IMR-90 (cell line): ENCODE data around the gene WNT6. TPM values are rescaled to one million over a fixed set of nuclear protein-coding genes. Genes with fewer than 3 reads are reported as not detected.

ENCODE experiments used
- ATAC-seq: fragments of 200-7000 bp; cut with Tn5 transposase; 2 replicates; pipeline ENCODE4 v1.9.1; 2020; ENCODE audit warnings: low read depth, mild to moderate bottlenecking, moderate library complexity
- BruUV-seq: library from RNA; stranded (reverse); fragments of 400-500 nt; replicated peaks from 2 replicates; lab custom pipeline; 2021; lab: Mats Ljungman, UMichigan
- CTCF ChIA-PET: fragments of 300-600 bp; formaldehyde crosslinking; extraction: SDS; loops from one replicate; lab custom pipeline; 2021; ENCODE audit warnings: antibody characterized with exemption; lab: Yijun Ruan, JAX
- POLR2A ChIA-PET: fragments of 300-600 bp; sonication (Branson Sonifier 250); formaldehyde crosslinking; loops from one replicate; lab custom pipeline; 2022; ENCODE audit warnings: antibody characterized with exemption; ENCODE audit not compliant: unreplicated experiment; lab: Charles Lee
- DNase-seq: peaks from one replicate; pipeline ENCODE4 v3.0.0; 2013
- H2AFZ ChIP-seq: replicated peaks from 2 replicates; pipeline ENCODE3; 2013; ENCODE audit warnings: low read length, mild to moderate bottlenecking; ENCODE audit not compliant: poor library complexity
- H2AK5ac ChIP-seq: 2 replicates; pipeline ENCODE4 v1.6.1; 2013; ENCODE audit warnings: low read depth, low read length, inconsistent platforms
- H2AK9ac ChIP-seq: replicated peaks from 2 replicates; pipeline ENCODE3; 2013; ENCODE audit warnings: mild to moderate bottlenecking, low read depth, low read length, moderate library complexity; ENCODE audit not compliant: poor library complexity
- H2BK120ac ChIP-seq: 2 replicates; pipeline ENCODE4 v1.6.1; 2013; ENCODE audit warnings: low read depth, low read length, inconsistent platforms
- H2BK15ac ChIP-seq: 3 replicates; pipeline ENCODE4 v1.6.1; 2013; ENCODE audit warnings: low read depth, low read length, inconsistent platforms
- H2BK20ac ChIP-seq: 2 replicates; pipeline ENCODE4 v1.6.1; 2013; ENCODE audit warnings: low read depth, mild to moderate bottlenecking, inconsistent platforms, low read length, moderate library complexity
- H2BK5ac ChIP-seq: 2 replicates; pipeline ENCODE4 v1.6.1; 2013; ENCODE audit warnings: mild to moderate bottlenecking, low read depth, low read length, inconsistent platforms; ENCODE audit not compliant: poor library complexity, severe bottlenecking
- H3K14ac ChIP-seq: replicated peaks from 2 replicates; pipeline ENCODE4 v1.6.1; 2013; ENCODE audit warnings: low read depth, low read length, inconsistent platforms
- H3K18ac ChIP-seq: 2 replicates; pipeline ENCODE4 v1.6.1; 2013; ENCODE audit warnings: low read depth, low read length, control low read depth
- H3K23ac ChIP-seq: 2 replicates; pipeline ENCODE4 v1.6.1; 2013; ENCODE audit warnings: low read depth, low read length, inconsistent platforms
- H3K27ac ChIP-seq: 2 replicates; pipeline ENCODE4 v1.5.1; 2013; ENCODE audit warnings: mild to moderate bottlenecking, control low read depth, low read length; ENCODE audit not compliant: insufficient read depth
- H3K27me3 ChIP-seq: 2 replicates; pipeline ENCODE4 v1.6.1; 2013; ENCODE audit warnings: low read length; ENCODE audit not compliant: control insufficient read depth, insufficient read depth
- H3K36me3 ChIP-seq: 2 replicates; pipeline ENCODE4 v1.6.1; 2013; ENCODE audit warnings: low read length, mixed read lengths; ENCODE audit not compliant: control insufficient read depth, insufficient read depth
- H3K4ac ChIP-seq: 2 replicates; pipeline ENCODE4 v1.6.1; 2013; ENCODE audit warnings: low read depth, low read length, inconsistent platforms
- H3K4me1 ChIP-seq: 2 replicates; pipeline ENCODE4 v1.6.1; 2013; ENCODE audit warnings: low read length, mixed read lengths; ENCODE audit not compliant: control insufficient read depth, insufficient read depth
- H3K4me2 ChIP-seq: 2 replicates; pipeline ENCODE4 v1.6.1; 2013; ENCODE audit warnings: low read depth, mild to moderate bottlenecking, control low read depth, low read length, moderate library complexity
- H3K4me3 ChIP-seq: 2 replicates; pipeline ENCODE4 v1.5.1; 2013; ENCODE audit warnings: low read depth, mild to moderate bottlenecking, control low read depth, low read length, moderate library complexity; ENCODE audit not compliant: insufficient read depth
- H3K56ac ChIP-seq: 2 replicates; pipeline ENCODE4 v1.6.1; 2013; ENCODE audit warnings: low read length, inconsistent platforms; ENCODE audit not compliant: insufficient read depth; ENCODE audit errors: extremely low read depth
- H3K79me1 ChIP-seq, 2 experiments: 2 replicates each; pipeline ENCODE4 v1.6.1; 2013; ENCODE audit warnings: low read length in 2 of 2, inconsistent platforms in 1 of 2, low read depth in 1 of 2
- H3K9ac ChIP-seq: 2 replicates; pipeline ENCODE4 v1.6.1; 2013; ENCODE audit warnings: low read depth, low read length, control low read depth
- H3K9me1 ChIP-seq: 2 replicates; pipeline ENCODE4 v1.6.1; 2013; ENCODE audit warnings: low read length, inconsistent platforms; ENCODE audit not compliant: insufficient read depth
- H3K9me3 ChIP-seq: 2 replicates; pipeline ENCODE4 v1.6.1; 2013; ENCODE audit warnings: low read length; ENCODE audit not compliant: control insufficient read depth, insufficient read depth
- H4K20me1 ChIP-seq: 2 replicates; pipeline ENCODE4 v1.6.1; 2013; ENCODE audit warnings: low read length, inconsistent platforms; ENCODE audit not compliant: insufficient read depth
- H4K5ac ChIP-seq: 2 replicates; pipeline ENCODE4 v1.6.1; 2013; ENCODE audit warnings: mild to moderate bottlenecking, low read depth, low read length, control low read depth
- H4K8ac ChIP-seq, 2 experiments: 2 replicates each; pipeline ENCODE4 v1.6.1; 2013; ENCODE audit warnings: low read depth in 2 of 2, low read length in 2 of 2, control low read depth in 1 of 2, inconsistent platforms in 1 of 2
- H4K91ac ChIP-seq: 2 replicates; pipeline ENCODE4 v1.6.1; 2013; ENCODE audit warnings: low read depth, low read length, inconsistent platforms; ENCODE audit not compliant: insufficient read depth
- BHLHE40 ChIP-seq: fragments of 150-350 bp; IDR thresholded peaks from 2 replicates; pipeline ENCODE4 v1.6.1; 2016; ENCODE audit warnings: mild to moderate bottlenecking, low read depth, low read length
- CEBPB ChIP-seq: IDR thresholded peaks from 2 replicates; pipeline ENCODE4 v1.6.1; 2012; ENCODE audit warnings: low read depth, low read length, improper control_type of control experiment
- CHD1 ChIP-seq: IDR thresholded peaks from 2 replicates; pipeline ENCODE4 v1.6.1; 2012; ENCODE audit warnings: low read depth, low read length, improper control_type of control experiment
- CTCF ChIP-seq: conservative IDR thresholded peaks from 2 replicates; pipeline ENCODE4 v1.5.1; 2012; ENCODE audit warnings: mild to moderate bottlenecking, low read depth, low read length, improper control_type of control experiment
- FOS ChIP-seq: fragments of 150-350 bp; IDR thresholded peaks from 2 replicates; pipeline ENCODE4 v1.6.1; 2016; ENCODE audit warnings: low read depth, low read length
- MAFK ChIP-seq: IDR thresholded peaks from 2 replicates; pipeline ENCODE4 v1.6.1; 2012; ENCODE audit warnings: low read depth, low read length, improper control_type of control experiment
- MAZ ChIP-seq: IDR thresholded peaks from 2 replicates; pipeline ENCODE4 v1.6.1; 2012; ENCODE audit warnings: low read depth, mild to moderate bottlenecking, low read length, improper control_type of control experiment, moderate library complexity, borderline replicate concordance
- MXI1 ChIP-seq: IDR thresholded peaks from 2 replicates; pipeline ENCODE4 v1.6.1; 2012; ENCODE audit warnings: low read depth, mild to moderate bottlenecking, low read length, moderate library complexity, borderline replicate concordance
- NFE2L2 ChIP-seq: fragments of 150-350 bp; IDR thresholded peaks from 2 replicates; pipeline ENCODE4 v1.6.1; 2016; ENCODE audit warnings: low read depth, mild to moderate bottlenecking, low read length
- POLR2A ChIP-seq: IDR thresholded peaks from 2 replicates; pipeline ENCODE4 v1.6.1; 2012; ENCODE audit warnings: mild to moderate bottlenecking, low read depth, low read length
- RAD21 ChIP-seq: IDR thresholded peaks from 2 replicates; pipeline ENCODE4 v1.6.1; 2012; ENCODE audit warnings: low read length, improper control_type of control experiment
- RCOR1 ChIP-seq: IDR thresholded peaks from 2 replicates; pipeline ENCODE4 v1.6.1; 2012; ENCODE audit warnings: mild to moderate bottlenecking, low read length, improper control_type of control experiment; ENCODE audit not compliant: insufficient replicate concordance
- RFX5 ChIP-seq: IDR thresholded peaks from 2 replicates; pipeline ENCODE4 v1.8.0; 2012; ENCODE audit warnings: low read depth, mild to moderate bottlenecking, low read length, moderate library complexity
- SMC3 ChIP-seq: fragments of 150-350 bp; IDR thresholded peaks from 2 replicates; pipeline ENCODE4 v1.6.1; 2016; ENCODE audit warnings: low read depth, mild to moderate bottlenecking, antibody characterized with exemption, low read length, moderate library complexity
- USF2 ChIP-seq: fragments of 150-350 bp; IDR thresholded peaks from 2 replicates; pipeline ENCODE4 v1.6.1; 2017; ENCODE audit warnings: mild to moderate bottlenecking, antibody characterized with exemption, low read length, low read depth
- WGBS, 2 experiments: methylation state at CpG; one replicate each; pipeline versions ENCODE4 v1.1.5 to v1.1.7; 2013; ENCODE audit warnings: missing lambda C conversion rate in 2 of 2; ENCODE audit not compliant: insufficient read length in 1 of 2; ENCODE audit errors: extremely low coverage in 2 of 2; 5-methylcytosine and 5-hydroxymethylcytosine counted together
- dilution Hi-C: fragments of 300-500 bp; cut with HindIII; formaldehyde crosslinking; loops from one replicate; pipeline ENCODE4 v1.14.3; 2018; ENCODE audit warnings: low sequenced_read_pairs; ENCODE audit not compliant: unreplicated experiment
- in situ Hi-C: fragments of 300-500 bp; cut with MboI; formaldehyde crosslinking; loops from 3 replicates; pipeline ENCODE4 v1.14.3; 2019; ENCODE audit warnings: low sequenced_read_pairs, inconsistent platforms, mixed read lengths
- intact Hi-C: fragments of 100-400 bp; cut with micrococcal nuclease; formaldehyde crosslinking; loops from 2 replicates; pipeline ENCODE4 v1.10.0; 2022
- polyA plus RNA-seq, 3 experiments: library from polyadenylated mRNA; depleted of rRNA; stranded (reverse); fragments of >200 nt; gene quantifications; 2 replicates each; pipeline ENCODE4 v1.2.3, GENCODE V29; 2012; ENCODE audit warnings: low replicate concordance in 1 of 3
- total RNA-seq: library from RNA; depleted of rRNA; stranded (reverse); fragments of >200 nt; gene quantifications from 2 replicates; pipeline ENCODE4 v1.2.3, GENCODE V29; 2012
- TF ChIP-seq, protein P1 (sequence below): fragments of 150-350 bp; IDR thresholded peaks from 2 replicates; pipeline ENCODE4 v1.6.1; 2016; ENCODE audit warnings: low read depth, mild to moderate bottlenecking, low read length, moderate library complexity, borderline replicate concordance

WNT6 gene
- total and polyA plus RNA-seq, 2 of the 4 experiments (the other 2 are of a cell fraction): not detected

DNA sequence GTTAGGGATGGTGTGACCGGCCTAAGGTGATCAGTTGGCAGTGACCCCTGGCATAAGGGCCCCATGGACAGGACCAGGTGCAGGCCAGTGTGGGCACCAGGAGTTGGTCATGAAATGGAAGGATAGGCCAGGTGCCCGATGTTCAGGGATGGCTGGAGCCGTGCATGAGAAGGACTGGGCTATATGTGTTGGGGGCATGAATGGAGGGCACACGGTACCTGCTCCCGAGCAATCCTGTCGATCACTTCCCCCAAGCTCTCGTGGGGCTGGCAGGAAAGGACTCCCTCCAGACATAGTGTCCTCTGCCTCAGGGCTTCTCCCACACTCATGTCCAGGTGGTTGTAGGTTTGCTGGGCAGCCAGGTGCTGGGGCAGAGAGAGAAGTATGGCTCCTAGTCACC lies 35.6 kb upstream of the WNT6 start:
- CTCF ChIA-PET: no interaction called here
- H3K4me3 ChIP-seq: no peak overlapping the region
- no peak overlapping the region for H2BK120ac ChIP-seq
- H3K9me3 ChIP-seq: no peaks in the 10 kb centered on the region
- H3K79me1 ChIP-seq: no peaks in the 10 kb centered on the region
- no peak overlapping the region for H2BK5ac ChIP-seq
- H2AFZ ChIP-seq: no peak overlapping the region
- H3K4me2 ChIP-seq: no peak overlapping the region
- H3K18ac ChIP-seq: no peak overlapping the region
- no peaks in the 10 kb centered on the region for H3K9me1 ChIP-seq
- in situ Hi-C loops: no loop called here
- DNase-seq: no peak
- no peak overlapping the region for H3K14ac ChIP-seq
- intact Hi-C loops: no loop called here
- 100% methylated on average over 1 of the region's 7 CpGs; no CpG with 5 or more reads in 1 of the 2 experiments for WGBS, 2 experiments
- POLR2A ChIA-PET: no interaction called here
- no peak overlapping the region for H2AK5ac ChIP-seq
- TF ChIP-seq USF2 (no peak), SMC3 (no peak), MAFK (no peak), CEBPB (no peak), FOS (no peak), MXI1 (no peak), BHLHE40 (no peak), RFX5 (no peak), RCOR1 (no peak), CTCF (no peak), MAZ (no peak), NFE2L2 (no peak), POLR2A (no peak), CHD1 (no peak), RAD21 (no peak)
- TF ChIP-seq, protein P1, sequence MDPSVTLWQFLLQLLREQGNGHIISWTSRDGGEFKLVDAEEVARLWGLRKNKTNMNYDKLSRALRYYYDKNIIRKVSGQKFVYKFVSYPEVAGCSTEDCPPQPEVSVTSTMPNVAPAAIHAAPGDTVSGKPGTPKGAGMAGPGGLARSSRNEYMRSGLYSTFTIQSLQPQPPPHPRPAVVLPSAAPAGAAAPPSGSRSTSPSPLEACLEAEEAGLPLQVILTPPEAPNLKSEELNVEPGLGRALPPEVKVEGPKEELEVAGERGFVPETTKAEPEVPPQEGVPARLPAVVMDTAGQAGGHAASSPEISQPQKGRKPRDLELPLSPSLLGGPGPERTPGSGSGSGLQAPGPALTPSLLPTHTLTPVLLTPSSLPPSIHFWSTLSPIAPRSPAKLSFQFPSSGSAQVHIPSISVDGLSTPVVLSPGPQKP: no peak
- no peak overlapping the region for H3K27ac ChIP-seq
- no peak overlapping the region for H4K8ac ChIP-seq
- H2BK15ac ChIP-seq: no peak overlapping the region
- H4K91ac ChIP-seq: no peak overlapping the region
- no peak overlapping the region for H4K5ac ChIP-seq
- no peak overlapping the region for H3K56ac ChIP-seq
- no peak overlapping the region for H3K4ac ChIP-seq
- no peak for ATAC-seq
- no peak overlapping the region for H2BK20ac ChIP-seq
- H3K4me1 ChIP-seq: peaks cover 2% of the 10 kb centered on the region; the same call in 1 of the 2 replicates
- H3K27me3 ChIP-seq: peaks cover 25% of the 10 kb centered on the region
- no TSS peak for BruUV-seq
- H3K23ac ChIP-seq: no peak overlapping the region
- dilution Hi-C loops: no loop called here
- no peak overlapping the region for H3K9ac ChIP-seq
- H4K20me1 ChIP-seq: no peaks in the 10 kb centered on the region
- H3K36me3 ChIP-seq: peaks cover 2% of the 10 kb centered on the region; the same call in 1 of the 2 replicates
- peak overlapping the region; percentile 37 for H2AK9ac ChIP-seq
